Tibial artery (tissue), 4 donors: ENCODE data around the gene LYPD6.

Source experiments
- DNase-seq, 2 donors: peaks; one replicate each; pipeline ENCODE4 v3.0.0-alpha.2; 2019
- H3K27ac ChIP-seq, 2 donors: fragments of 200-600 bp; sonication (generic) in 1 of 2; 1 replicate in 1 of 2; 2 replicates in 1 of 2; pipeline ENCODE4 v1.5.1; 2018 to 2019; ENCODE audit warnings: mild to moderate bottlenecking in 1 of 2
- H3K27me3 ChIP-seq, 2 donors: fragments of 200-600 bp; sonication (generic) in 1 of 2; one replicate each; pipeline versions ENCODE4 v1.5.1 to v1.6.0; 2016 to 2019
- H3K36me3 ChIP-seq, 3 donors: fragments of 200-600 bp; sonication (generic) in 2 of 3; one replicate each; pipeline ENCODE4 v1.5.1; 2016 to 2019; ENCODE audit warnings: mild to moderate bottlenecking in 2 of 3
- H3K4me1 ChIP-seq, 4 donors: fragments of 200-600 bp; sonication (generic) in 2 of 4; 1 replicate in 3 of 4; 2 replicates in 1 of 4; pipeline ENCODE4 v1.5.1; 2016 to 2019
- H3K4me3 ChIP-seq, 2 donors: fragments of 200-600 bp; sonication (generic) in 1 of 2; 1 replicate in 1 of 2; 2 replicates in 1 of 2; pipeline ENCODE4 v1.5.1; 2018 to 2019; ENCODE audit warnings: mild to moderate bottlenecking in 2 of 2
- H3K9me3 ChIP-seq, 3 donors: fragments of 200-600 bp; sonication (generic) in 1 of 3; one replicate each; pipeline ENCODE4 v1.5.1; 2016 to 2019
- intact Hi-C: fragments of 100-400 bp; cut with DNase I; formaldehyde crosslinking; loops from one replicate; pipeline ENCODE4 v1.15.0; 2023; ENCODE audit warnings: low total_unique reads
- TF ChIP-seq, protein P1 (sequence below), 2 experiments: fragments of 200-600 bp in 1 of 2; fragments of 450-650 bp in 1 of 2; IDR thresholded peaks; one replicate each; pipeline ENCODE4 v1.5.1; 2017 to 2019; ENCODE audit warnings: antibody characterized with exemption in 2 of 2, mild to moderate bottlenecking in 1 of 2, moderate library complexity in 1 of 2

LYPD6 gene

GRCh38 chr2:149473068-149473467 lies 142.7 kb downstream of the LYPD6 start:
- Histone ChIP-seq H3K27me3 (no peaks in the 10 kb centered on the region), H3K9me3 (no peaks in the 10 kb centered on the region), H3K4me1 (no peaks in the 10 kb centered on the region), H3K36me3 (no peaks in the 10 kb centered on the region), H3K4me3 (no peak overlapping the region), H3K27ac (no peak overlapping the region)
- TF ChIP-seq, protein P1, sequence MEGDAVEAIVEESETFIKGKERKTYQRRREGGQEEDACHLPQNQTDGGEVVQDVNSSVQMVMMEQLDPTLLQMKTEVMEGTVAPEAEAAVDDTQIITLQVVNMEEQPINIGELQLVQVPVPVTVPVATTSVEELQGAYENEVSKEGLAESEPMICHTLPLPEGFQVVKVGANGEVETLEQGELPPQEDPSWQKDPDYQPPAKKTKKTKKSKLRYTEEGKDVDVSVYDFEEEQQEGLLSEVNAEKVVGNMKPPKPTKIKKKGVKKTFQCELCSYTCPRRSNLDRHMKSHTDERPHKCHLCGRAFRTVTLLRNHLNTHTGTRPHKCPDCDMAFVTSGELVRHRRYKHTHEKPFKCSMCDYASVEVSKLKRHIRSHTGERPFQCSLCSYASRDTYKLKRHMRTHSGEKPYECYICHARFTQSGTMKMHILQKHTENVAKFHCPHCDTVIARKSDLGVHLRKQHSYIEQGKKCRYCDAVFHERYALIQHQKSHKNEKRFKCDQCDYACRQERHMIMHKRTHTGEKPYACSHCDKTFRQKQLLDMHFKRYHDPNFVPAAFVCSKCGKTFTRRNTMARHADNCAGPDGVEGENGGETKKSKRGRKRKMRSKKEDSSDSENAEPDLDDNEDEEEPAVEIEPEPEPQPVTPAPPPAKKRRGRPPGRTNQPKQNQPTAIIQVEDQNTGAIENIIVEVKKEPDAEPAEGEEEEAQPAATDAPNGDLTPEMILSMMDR (IDR thresholded peaks at IDR 0.05): no peak
- no peak for DNase-seq
- intact Hi-C loops: no loop called here

GRCh38 chr2:149473521-149473920 lies 143.1 kb downstream of the LYPD6 start:
- Histone ChIP-seq H3K4me1 (no peaks in the 10 kb centered on the region), H3K4me3 (no peak overlapping the region), H3K9me3 (no peaks in the 10 kb centered on the region), H3K27ac (no peak overlapping the region), H3K27me3 (no peaks in the 10 kb centered on the region), H3K36me3 (no peaks in the 10 kb centered on the region)
- DNase-seq: no peak
- intact Hi-C loops: no loop called here
- TF ChIP-seq, protein P1 (IDR thresholded peaks at IDR 0.05): no peak

GRCh38 chr2:149483004-149483605 lies 152.7 kb downstream of the LYPD6 start:
- no peaks in the 10 kb centered on the region for H3K9me3 ChIP-seq
- DNase-seq: no peak
- TF ChIP-seq, protein P1 (IDR thresholded peaks at IDR 0.05): no peak
- intact Hi-C loops: no loop called here
- H3K36me3 ChIP-seq: no peaks in the 10 kb centered on the region
- no peaks in the 10 kb centered on the region for H3K4me1 ChIP-seq
- no peak overlapping the region for H3K4me3 ChIP-seq
- no peak overlapping the region for H3K27ac ChIP-seq
- no peaks in the 10 kb centered on the region for H3K27me3 ChIP-seq

GRCh38 chr2:149486664-149487063 lies 156.3 kb downstream of the LYPD6 start:
- no peaks in the 10 kb centered on the region for H3K9me3 ChIP-seq
- intact Hi-C loops: no loop called here
- H3K4me3 ChIP-seq: no peak overlapping the region
- no peaks in the 10 kb centered on the region for H3K4me1 ChIP-seq
- no peak overlapping the region for H3K27ac ChIP-seq
- DNase-seq: no peak
- H3K27me3 ChIP-seq: no peaks in the 10 kb centered on the region
- no peaks in the 10 kb centered on the region for H3K36me3 ChIP-seq
- TF ChIP-seq, protein P1 (IDR thresholded peaks at IDR 0.05): no peak

DNA sequence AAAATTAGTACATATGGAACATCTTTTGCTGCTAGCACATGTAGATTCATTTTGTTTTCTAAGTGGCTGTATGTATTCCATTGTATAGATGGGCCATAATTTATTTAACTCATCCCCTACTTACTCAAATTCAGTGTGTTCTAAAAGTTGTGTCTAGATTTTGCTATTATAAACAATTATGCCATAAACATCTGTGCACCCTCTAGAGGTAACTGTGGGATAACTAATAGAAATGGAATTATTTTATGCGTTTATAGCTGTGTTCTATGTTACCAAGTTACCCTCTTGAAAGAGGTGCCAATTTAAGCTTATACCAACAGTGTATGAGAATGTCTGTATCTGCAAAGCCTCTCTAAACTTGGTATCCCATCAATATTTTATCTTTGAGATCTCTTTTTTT lies 156.8 kb downstream of the LYPD6 start:
- intact Hi-C loops: no loop called here

More for the DNA sequence above, 156.8 kb downstream of the LYPD6 start:
- Histone ChIP-seq H3K4me1 (no peaks in the 10 kb centered on the region), H3K9me3 (no peaks in the 10 kb centered on the region), H3K36me3 (no peaks in the 10 kb centered on the region), H3K27ac (no peak overlapping the region), H3K4me3 (no peak overlapping the region), H3K27me3 (no peaks in the 10 kb centered on the region)
- no peak for DNase-seq
- TF ChIP-seq, protein P1 (IDR thresholded peaks at IDR 0.05): no peak
